Activated CD8-positive, alpha-beta memory T cell treated with anti-CD3 and anti-CD28 coated beads for 48 hours (primary cell): ENCODE measurements around the gene SPON1.

Experiments
- DNase-seq, 3 experiments: peaks; one replicate each; pipeline ENCODE4 v3.0.0-alpha.2; 2020; ENCODE audit warnings: low read depth in 2 of 3, low spot score in 2 of 3

SPON1 gene

GRCh38 chr11:14309425-14310192, 347.1 kb downstream of the SPON1 start:
- no peak for DNase-seq

- no peak for DNase-seq
Observed at GRCh38 chr11:14310679-14311078, 348.2 kb downstream of the SPON1 start.

GRCh38 chr11:14312736-14313438, 350.4 kb downstream of the SPON1 start:
- DNase-seq: no peak

- no peak for DNase-seq
Observed at GRCh38 chr11:14314127-14314526, 351.6 kb downstream of the SPON1 start.

- no peak for DNase-seq
Observed at GRCh38 chr11:14315130-14315529, 352.6 kb downstream of the SPON1 start.
